Chondrocyte (in vitro differentiated cells): ENCODE data around the gene C3orf80. TPM values are rescaled to one million over a fixed set of nuclear protein-coding genes. Genes with fewer than 3 reads are reported as not detected.
"Not testable (repeated sequence)": the region's sequence is repeated elsewhere in the genome, so short reads cannot be mapped to it uniquely, and the experiment has no call there.

ENCODE experiments used
- DNase-seq: peaks from one replicate; pipeline ENCODE4 v3.0.0; 2021; ENCODE audit warnings: mixed read lengths, low spot score
- H3K27ac Mint-ChIP-seq: one replicate; pipeline ENCODE4 v1.8.0; 2021; ENCODE audit warnings: mild to moderate bottlenecking, moderate library complexity, mixed read lengths; ENCODE audit not compliant: unreplicated experiment
- H3K27me3 Mint-ChIP-seq: 2 replicates; pipeline ENCODE4 v1.8.0; 2021; ENCODE audit warnings: low read depth, mixed read lengths
- H3K36me3 Mint-ChIP-seq: 2 replicates; pipeline ENCODE4 v1.8.0; 2021; ENCODE audit warnings: low read depth, mixed read lengths
- H3K4me1 Mint-ChIP-seq: 2 replicates; pipeline ENCODE4 v1.8.0; 2021; ENCODE audit warnings: low read depth, mild to moderate bottlenecking, mixed read lengths
- H3K4me3 Mint-ChIP-seq: one replicate; pipeline ENCODE4 v1.8.0; 2021; ENCODE audit warnings: mild to moderate bottlenecking, moderate library complexity, mixed read lengths; ENCODE audit not compliant: unreplicated experiment
- H3K9me3 Mint-ChIP-seq: 2 replicates; pipeline ENCODE4 v1.8.0; 2021; ENCODE audit warnings: low read depth, mixed read lengths
- CTCF ChIP-seq: fragments of 200-600 bp; sonication (generic); IDR thresholded peaks from 2 replicates; pipeline ENCODE4 v1.5.0; 2021; ENCODE audit warnings: antibody characterized with exemption, mild to moderate bottlenecking, moderate library complexity
- total RNA-seq: library from RNA; stranded (reverse); gene quantifications from 3 replicates; pipeline ENCODE4 v1.2.1, GENCODE V29; 2021

The C3orf80 gene
- total RNA-seq, 1 donor from 2014 or later = 0.25 TPM

- peaks cover 5% of the 10 kb centered on the region for H3K9me3 Mint-ChIP-seq
- no peak overlapping the region for H3K27ac Mint-ChIP-seq
- no peaks in the 10 kb centered on the region for H3K36me3 Mint-ChIP-seq
- H3K4me3 Mint-ChIP-seq = no peak overlapping the region
- DNase-seq = no peak
- no peak for TF ChIP-seq CTCF
- peaks cover 5% of the 10 kb centered on the region for H3K27me3 Mint-ChIP-seq
- peaks cover 4% of the 10 kb centered on the region for H3K4me1 Mint-ChIP-seq
Observed at GRCh38 chr3:160200353-160200752, 24.9 kb upstream of the C3orf80 start.

- not testable (repeated sequence) for H3K4me1 Mint-ChIP-seq, H3K27me3 Mint-ChIP-seq, H3K27ac Mint-ChIP-seq, H3K9me3 Mint-ChIP-seq, H3K36me3 Mint-ChIP-seq, DNase-seq, H3K4me3 Mint-ChIP-seq
Observed at GRCh38 chr3:160204396-160205011, 20.7 kb upstream of the C3orf80 start.

- no peak overlapping the region for H3K4me3 Mint-ChIP-seq
- H3K27me3 Mint-ChIP-seq = peaks cover 3% of the 10 kb centered on the region
- no peaks in the 10 kb centered on the region for H3K36me3 Mint-ChIP-seq
- DNase-seq = no peak
- H3K9me3 Mint-ChIP-seq = no peaks in the 10 kb centered on the region
- no peak overlapping the region for H3K27ac Mint-ChIP-seq
- TF ChIP-seq CTCF = no peak
- H3K4me1 Mint-ChIP-seq = no peaks in the 10 kb centered on the region
Observed at GRCh38 chr3:160205606-160206005, 19.6 kb upstream of the C3orf80 start.

GRCh38 chr3:160210341-160210740 is 14.9 kb upstream of the C3orf80 start:
- Mint-ChIP-seq H3K36me3 (no peaks in the 10 kb centered on the region), H3K9me3 (no peaks in the 10 kb centered on the region), H3K4me1 (no peaks in the 10 kb centered on the region), H3K27ac (no peak overlapping the region), H3K4me3 (no peak overlapping the region), H3K27me3 (no peaks in the 10 kb centered on the region)
- DNase-seq = no peak
- no peak for TF ChIP-seq CTCF

GRCh38 chr3:160210799-160211221 is 14.4 kb upstream of the C3orf80 start:
- no peak overlapping the region for H3K27ac Mint-ChIP-seq
- no peaks in the 10 kb centered on the region for H3K9me3 Mint-ChIP-seq
- H3K4me1 Mint-ChIP-seq = no peaks in the 10 kb centered on the region
- no peak overlapping the region for H3K4me3 Mint-ChIP-seq
- no peaks in the 10 kb centered on the region for H3K27me3 Mint-ChIP-seq
- H3K36me3 Mint-ChIP-seq = no peaks in the 10 kb centered on the region
- no peak for DNase-seq
- TF ChIP-seq CTCF = peak; percentile 61

- no peak for TF ChIP-seq CTCF
- DNase-seq = no peak
- Mint-ChIP-seq H3K36me3 (no peaks in the 10 kb centered on the region), H3K9me3 (no peaks in the 10 kb centered on the region), H3K4me3 (no peak overlapping the region), H3K27ac (no peak overlapping the region), H3K27me3 (peaks cover 4% of the 10 kb centered on the region), H3K4me1 (no peaks in the 10 kb centered on the region)
Observed at GRCh38 chr3:160213191-160213590, 12.0 kb upstream of the C3orf80 start.
